ENCODE measurements around the gene BCAS4. TPM values are rescaled to one million over a fixed set of nuclear protein-coding genes. Genes with fewer than 3 reads are reported as not detected.

Gene BCAS4
- total and polyA plus RNA-seq, 2 experiments from 2014 or later, result 22.2 to 24.8 TPM

GRCh38 chr20:50862546-50862945 is 67.7 kb downstream of the BCAS4 start:
- Histone ChIP-seq H3K4me3 (no peak overlapping the region), H3K27me3 (ENCODE audit: insufficient read depth) (no peaks in the 10 kb centered on the region), H3K4me1 (ENCODE audit: insufficient read depth) (peaks cover 15% of the 10 kb centered on the region; the same call in 1 of the 2 replicates), H3K79me2 (replicated peaks; ENCODE audit: insufficient read depth) (no peaks in the 10 kb centered on the region), H3K9me2 (ENCODE audit: insufficient read depth) (no peaks in the 10 kb centered on the region), H4K20me1 (replicated peaks; ENCODE audit: insufficient read depth) (no peaks in the 10 kb centered on the region; the same call in 1 of the 2 replicates), H3K4me2 (0 out of 2 replicates have a peak overlapping the region, but pooled peaks have one; percentile 43), H3K27ac (ENCODE audit: low read depth) (0 out of 2 replicates have a peak overlapping the region, but pooled peaks have one; percentile 32), H3K36me3 (ENCODE audit: insufficient read depth) (no peaks in the 10 kb centered on the region), H2AFZ (no peak overlapping the region), H3F3A (replicated peaks; ENCODE audit: low read depth) (0 out of 2 replicates have a peak, but pooled peaks cover 5% of the 10 kb centered on the region)
- H3K4me1 Mint-ChIP-seq, result peaks cover 30% of the 10 kb centered on the region
- no peak for TF ChIP-seq EZH2 (IDR thresholded peaks at IDR 0.05; ENCODE audit: low read depth, unreplicated experiment)
- TF ChIP-seq POLR2AphosphoS5 (IDR thresholded peaks at IDR 0.05; ENCODE audit: low read depth), result no peak
- no peak for TF ChIP-seq NANOG (IDR thresholded peaks at IDR 0.05; ENCODE audit: borderline replicate concordance)
- TF ChIP-seq ZNF462 (CRISPR knock-in tag; IDR thresholded peaks at IDR 0.05), result no peak
- TF ChIP-seq CTCF (conservative IDR thresholded peaks at IDR 0.05; ENCODE audit: low read depth in 2 of 2), result no peak
- no peak for TF ChIP-seq JUNB (IDR thresholded peaks at IDR 0.05; ENCODE audit: unreplicated experiment)
- TF ChIP-seq CREB1 (CRISPR knock-in tag; IDR thresholded peaks at IDR 0.05; ENCODE audit: low read depth), result no peak
- TF ChIP-seq ZNF331 (CRISPR knock-in tag; IDR thresholded peaks at IDR 0.05; ENCODE audit: low read depth), result no peak
- no peak for TF ChIP-seq ETS1 (IDR thresholded peaks at IDR 0.05)
- TF ChIP-seq ZNF114 (CRISPR knock-in tag; IDR thresholded peaks at IDR 0.05), result no peak
- no peak for TF ChIP-seq REST (IDR thresholded peaks at IDR 0.05; ENCODE audit: unreplicated experiment)
- TF ChIP-seq STAT1 (IDR thresholded peaks at IDR 0.05; ENCODE audit: unreplicated experiment), result no peak
- TF ChIP-seq EZH2phosphoT487 (IDR thresholded peaks at IDR 0.05; ENCODE audit: unreplicated experiment), result no peak
- ATAC-seq, result peak; percentile 76
- no peaks in the 10 kb centered on the region for H3K9me3 Mint-ChIP-seq
- no peak overlapping the region for H3K4me3 Mint-ChIP-seq
- DNase-seq (ENCODE audit: low spot score), result peak; percentile 48
- H3K36me3 Mint-ChIP-seq (ENCODE audit: low read depth), result no peaks in the 10 kb centered on the region
- H3K27ac Mint-ChIP-seq, result peak overlapping the region; percentile 17
- H3K27me3 Mint-ChIP-seq (ENCODE audit: insufficient read depth, low read depth, poor library complexity), result peaks cover 9% of the 10 kb centered on the region

All from GM23338 (cell line).